ENCODE results near the gene CYB5R4.

- TF ChIP-seq CTCF (IDR thresholded peaks at IDR 0.05) = no peak
- TF ChIP-seq EZH2 (IDR thresholded peaks at IDR 0.05; ENCODE audit: borderline replicate concordance, insufficient read depth, low read depth, low read length, poor library complexity, severe bottlenecking) = no peak
Measured at GRCh38 chr6:83927470-83927869, 68.0 kb downstream of the CYB5R4 start.
